ENCODE results near the gene TTN.
"Not testable (repeated sequence)": the region's sequence is repeated elsewhere in the genome, so short reads cannot be mapped to it uniquely, and the experiment has no call there.

The TTN gene

GRCh38 chr2:178677599-178677998 is 129.6 kb downstream of the TTN start:
- in situ Hi-C loops (cut with HindIII; ENCODE audit: low sequenced_read_pairs), result no loop called here

DNA sequence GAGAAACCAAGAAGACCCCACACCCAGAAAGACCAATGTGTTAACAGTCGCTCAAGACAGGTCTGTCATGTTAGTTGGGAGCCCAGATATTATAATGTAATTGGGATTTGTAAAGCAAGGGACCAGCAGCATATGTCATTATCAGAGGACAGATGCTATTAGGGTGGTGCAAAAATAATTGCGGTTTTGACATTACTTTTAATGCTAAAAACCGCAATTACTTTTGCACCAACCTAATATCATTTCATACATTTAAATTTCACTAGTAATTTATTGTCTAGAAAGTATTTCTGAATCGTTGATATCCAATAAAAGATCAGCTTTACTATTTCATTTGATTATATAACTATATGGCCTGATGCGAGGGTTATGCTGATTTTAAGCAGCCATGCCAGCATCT is 131.2 kb downstream of the TTN start:
- in situ Hi-C loops (cut with HindIII; ENCODE audit: low sequenced_read_pairs), result no loop called here

GRCh38 chr2:178674122-178674521 is 133.1 kb downstream of the TTN start:
- in situ Hi-C loops (cut with HindIII; ENCODE audit: low sequenced_read_pairs), result no loop called here

GRCh38 chr2:178666458-178666857 is 140.8 kb downstream of the TTN start:
- in situ Hi-C loops (cut with HindIII; ENCODE audit: low sequenced_read_pairs), result no loop called here

GRCh38 chr2:178658480-178658879 is 148.7 kb downstream of the TTN start:
- in situ Hi-C loops (cut with HindIII; ENCODE audit: low sequenced_read_pairs), result not testable (repeated sequence)

- in situ Hi-C loops (cut with HindIII; ENCODE audit: low sequenced_read_pairs), result no loop called here
Measured at GRCh38 chr2:178650554-178650953, 156.7 kb downstream of the TTN start.

- in situ Hi-C loops (cut with HindIII; ENCODE audit: low sequenced_read_pairs), result no loop called here
Measured at GRCh38 chr2:178644919-178645318, 162.3 kb downstream of the TTN start.

DNA sequence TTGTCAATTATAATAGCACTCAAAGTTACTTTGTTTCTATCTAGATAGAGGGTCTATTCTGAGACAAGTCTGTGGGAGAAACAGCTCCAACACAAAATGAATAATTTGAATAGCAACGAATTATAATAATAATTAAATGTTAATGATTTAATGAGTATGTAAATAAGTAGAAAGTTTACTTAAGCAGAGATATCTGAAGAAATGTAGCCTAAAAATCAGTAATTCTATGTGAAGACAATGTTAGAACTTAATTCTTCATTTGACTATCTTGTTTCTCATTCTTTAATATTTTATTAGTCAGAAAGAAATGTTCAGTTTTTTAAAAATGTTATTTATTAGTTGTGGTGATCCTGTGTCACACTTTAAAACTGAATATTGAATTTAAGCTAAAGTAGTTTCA is 165.7 kb downstream of the TTN start:
- in situ Hi-C loops (cut with HindIII; ENCODE audit: low sequenced_read_pairs), result no loop called here

GRCh38 chr2:178635897-178636296 is 171.3 kb downstream of the TTN start:
- in situ Hi-C loops (cut with HindIII; ENCODE audit: low sequenced_read_pairs), result no loop called here

- in situ Hi-C loops (cut with HindIII; ENCODE audit: low sequenced_read_pairs), result no loop called here
Measured at GRCh38 chr2:178632729-178633128, 174.5 kb downstream of the TTN start.

DNA sequence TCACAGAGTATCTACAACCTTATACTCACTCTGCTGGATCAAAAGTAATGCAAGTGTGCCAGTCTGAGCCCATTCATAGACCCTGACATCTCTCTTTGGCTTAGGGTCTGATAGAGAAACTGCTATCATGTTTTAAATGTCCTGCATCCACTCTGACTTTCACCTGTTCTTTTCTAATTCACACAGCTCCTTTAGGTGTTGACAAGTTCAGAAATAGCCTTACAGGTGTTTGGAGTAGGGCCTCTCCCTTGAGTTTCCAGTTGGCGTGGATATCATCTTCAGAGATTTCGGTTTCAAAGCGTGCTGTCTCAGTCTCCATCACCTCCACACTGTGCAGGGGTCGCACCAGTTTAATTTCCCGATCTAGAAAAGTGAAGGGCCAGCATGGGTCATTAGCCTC is 176.6 kb downstream of the TTN start:
- in situ Hi-C loops (cut with HindIII; ENCODE audit: low sequenced_read_pairs), result no loop called here

GRCh38 chr2:178629463-178629862 is 177.8 kb downstream of the TTN start:
- in situ Hi-C loops (cut with HindIII; ENCODE audit: low sequenced_read_pairs), result no loop called here

DNA sequence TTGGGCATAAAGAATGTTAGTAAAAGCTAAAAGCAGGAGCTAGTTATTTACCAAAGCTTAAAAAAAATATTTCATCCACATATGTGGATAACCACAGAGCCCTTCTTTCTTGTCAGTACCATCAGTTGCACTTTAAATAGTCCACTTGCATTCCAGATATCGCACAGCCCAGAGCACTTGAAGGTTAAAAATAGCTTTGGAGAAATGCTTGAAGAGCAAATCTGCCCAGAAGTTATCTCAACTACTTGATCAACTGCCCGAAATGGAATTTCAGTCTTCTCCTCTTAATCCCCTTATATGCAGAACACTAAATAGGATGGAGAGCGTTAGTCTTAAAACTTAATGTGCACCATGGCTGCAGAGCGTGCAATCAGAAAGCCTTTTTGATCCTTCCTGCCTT is 178.6 kb downstream of the TTN start:
- in situ Hi-C loops (cut with HindIII; ENCODE audit: low sequenced_read_pairs), result no loop called here

- in situ Hi-C loops (cut with HindIII; ENCODE audit: low sequenced_read_pairs), result no loop called here
Measured at GRCh38 chr2:178627401-178627800, 179.8 kb downstream of the TTN start.

DNA sequence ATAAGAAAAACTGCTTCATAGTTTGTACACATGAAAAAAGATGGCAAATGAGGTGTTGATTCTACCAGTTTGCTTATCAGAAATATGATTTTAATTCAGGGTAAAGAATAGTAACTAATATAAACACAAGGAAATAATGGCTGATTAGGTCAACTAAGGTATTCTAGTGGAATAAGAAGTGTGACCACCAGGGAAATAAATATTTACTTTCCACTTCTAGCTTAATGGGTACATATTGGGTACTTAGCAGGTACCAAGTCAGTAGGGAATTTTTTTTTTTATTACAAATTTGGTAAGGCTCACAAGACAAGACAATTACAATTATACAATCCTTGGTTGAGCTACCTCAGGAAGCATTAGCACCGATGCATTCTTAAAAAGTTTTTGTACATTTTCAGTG is 191.3 kb downstream of the TTN start:
- in situ Hi-C loops (cut with HindIII; ENCODE audit: low sequenced_read_pairs), result no loop called here

DNA sequence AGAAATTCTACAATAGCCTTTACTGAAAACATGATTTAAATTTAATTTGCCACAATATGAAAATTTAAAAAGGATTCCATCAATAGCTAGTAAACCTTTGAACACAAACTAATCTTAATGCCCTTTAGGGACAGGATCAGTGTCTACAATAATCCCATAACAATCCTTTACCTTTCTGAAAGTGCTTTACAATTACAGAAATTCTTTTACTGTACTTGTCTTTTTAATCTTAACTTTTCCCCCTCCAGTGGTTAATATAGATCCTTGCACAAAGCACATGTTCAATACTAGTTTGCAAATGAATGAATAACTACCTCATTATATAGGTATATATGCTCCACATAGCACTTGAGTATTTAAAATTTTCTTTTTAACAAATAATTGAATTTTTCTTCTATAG is 204.3 kb downstream of the TTN start:
- in situ Hi-C loops (cut with HindIII; ENCODE audit: low sequenced_read_pairs), result no loop called here

DNA sequence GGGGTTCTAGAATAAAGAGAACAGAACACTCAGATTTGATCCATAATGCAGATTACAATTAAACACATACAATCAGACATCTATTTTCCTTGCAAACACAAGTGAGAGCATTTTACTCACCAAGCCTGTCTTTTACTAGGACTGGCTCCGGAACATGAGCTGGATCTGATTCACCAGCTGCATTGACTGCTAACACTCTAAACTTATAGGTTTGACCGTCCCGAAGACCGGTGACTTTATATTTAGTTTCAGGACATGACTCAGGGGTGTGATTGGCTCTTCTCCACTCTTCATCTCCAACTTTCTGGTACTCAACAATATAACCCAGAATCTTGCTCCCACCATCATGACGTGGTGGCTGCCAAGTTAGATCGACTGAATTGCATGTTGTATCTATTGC is 214.6 kb downstream of the TTN start:
- in situ Hi-C loops (cut with HindIII; ENCODE audit: low sequenced_read_pairs), result no loop called here

DNA sequence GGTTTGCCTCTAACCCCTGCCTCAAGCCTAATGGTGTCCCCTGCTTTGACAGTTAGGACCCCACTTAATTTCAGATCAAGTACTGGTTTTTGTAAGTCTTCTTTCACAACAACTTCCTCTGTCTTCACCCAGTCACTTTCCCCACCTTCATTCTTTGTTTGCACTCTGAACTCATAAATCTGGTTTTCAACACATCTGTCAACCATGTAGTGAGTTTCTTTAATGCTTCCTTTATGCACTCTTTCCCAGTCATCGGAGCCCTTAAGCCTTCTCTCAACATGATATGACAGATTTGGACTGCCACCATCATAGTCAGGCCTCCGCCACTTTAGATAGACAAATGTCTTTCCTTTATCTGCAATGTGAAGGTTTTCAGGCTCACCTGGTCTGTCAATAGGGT is 217.9 kb downstream of the TTN start:
- in situ Hi-C loops (cut with HindIII; ENCODE audit: low sequenced_read_pairs), result no loop called here

- in situ Hi-C loops (cut with HindIII; ENCODE audit: low sequenced_read_pairs), result no loop called here
Measured at GRCh38 chr2:178584666-178585065, 222.6 kb downstream of the TTN start.

- in situ Hi-C loops (cut with HindIII; ENCODE audit: low sequenced_read_pairs), result no loop called here
Measured at GRCh38 chr2:178579006-178579405, 228.2 kb downstream of the TTN start.

DNA sequence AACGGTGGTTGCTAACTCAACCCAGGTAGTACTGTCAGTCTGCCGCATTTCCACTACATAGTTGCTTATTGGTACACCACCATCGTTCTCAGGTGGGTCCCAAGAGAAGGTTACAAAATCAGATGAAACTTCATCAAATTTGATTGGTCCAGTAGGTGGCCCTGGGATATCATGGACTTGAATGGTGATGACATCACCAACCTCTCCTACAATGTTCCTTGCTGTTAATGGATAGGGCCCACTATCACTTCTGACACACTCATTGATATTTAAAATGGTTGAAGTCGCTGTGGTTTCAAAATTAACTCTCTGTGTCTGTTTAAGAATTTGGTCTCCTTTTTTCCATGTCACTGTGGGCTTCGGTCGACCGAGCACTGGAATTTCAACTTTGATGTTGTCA is 232.4 kb downstream of the TTN start:
- in situ Hi-C loops (cut with HindIII; ENCODE audit: low sequenced_read_pairs), result no loop called here

DNA sequence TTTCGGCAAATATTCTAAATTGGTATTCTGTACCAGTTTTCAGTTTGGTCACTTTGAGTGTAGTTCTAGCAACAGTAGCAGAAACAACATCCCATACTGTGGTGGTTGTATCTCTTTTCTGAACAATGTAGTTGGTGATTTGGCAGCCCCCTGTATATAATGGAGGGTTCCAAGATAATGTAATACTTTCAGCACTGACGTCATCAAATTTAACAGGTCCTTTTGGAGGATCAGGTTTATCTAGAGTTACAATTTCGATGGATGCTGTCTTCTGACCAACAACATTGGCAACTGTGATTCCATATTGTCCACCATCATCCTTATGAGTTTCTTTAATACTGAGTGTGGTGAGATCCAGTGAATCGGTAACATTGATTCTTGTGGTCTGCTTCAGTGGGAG is 239.0 kb downstream of the TTN start:
- in situ Hi-C loops (cut with HindIII; ENCODE audit: low sequenced_read_pairs), result no loop called here

GRCh38 chr2:178553047-178553446 is 254.2 kb downstream of the TTN start:
- in situ Hi-C loops (cut with HindIII; ENCODE audit: low sequenced_read_pairs), result no loop called here

DNA sequence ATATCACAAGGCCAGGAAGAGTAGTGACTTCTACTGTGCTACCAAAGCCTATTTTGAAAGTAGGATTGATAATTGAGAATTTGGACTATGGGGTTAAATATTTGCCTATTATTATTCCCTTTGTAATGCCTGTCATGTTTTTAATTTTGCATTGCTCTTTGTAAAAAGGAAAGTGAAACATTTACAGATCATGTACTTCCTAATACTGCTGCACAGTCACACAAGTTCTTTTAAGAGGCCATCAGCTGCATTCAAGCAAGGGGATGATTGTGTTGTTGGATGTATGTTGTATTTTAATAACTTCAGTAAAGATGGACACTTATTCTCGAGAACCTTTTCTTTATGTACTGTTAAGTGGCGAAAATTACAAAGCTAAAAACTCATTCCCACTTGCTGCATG is 256.9 kb downstream of the TTN start:
- in situ Hi-C loops (cut with HindIII; ENCODE audit: low sequenced_read_pairs), result no loop called here

Data from endothelial cell of hepatic sinusoid (primary cell).